Skeletal muscle satellite cell (primary cell): Measurements from ENCODE around the gene DUSP22.

Experiments used
- H3K27me3 ChIP-seq: 2 replicates; pipeline ENCODE4 v1.7.0; 2013; ENCODE audit warnings: low read length; ENCODE audit not compliant: control insufficient read depth, insufficient read depth
- H3K36me3 ChIP-seq: 2 replicates; pipeline ENCODE4 v1.7.0; 2013; ENCODE audit warnings: mild to moderate bottlenecking, control low read depth, low read length; ENCODE audit not compliant: insufficient read depth
- H3K4me1 ChIP-seq: 2 replicates; pipeline ENCODE4 v1.7.0; 2013; ENCODE audit warnings: low read length; ENCODE audit not compliant: control insufficient read depth, insufficient read depth
- H3K4me2 ChIP-seq: 2 replicates; pipeline ENCODE4 v1.7.0; 2013; ENCODE audit warnings: mild to moderate bottlenecking, low read length
- H3K4me3 ChIP-seq: 2 replicates; pipeline ENCODE4 v1.7.0; 2013; ENCODE audit warnings: low read length
- H3K9ac ChIP-seq: 2 replicates; pipeline ENCODE4 v1.7.0; 2013; ENCODE audit warnings: mild to moderate bottlenecking, low read depth, low read length, moderate library complexity
- H3K9me3 ChIP-seq: replicated peaks from 2 replicates; pipeline ENCODE4 v1.7.0; 2013; ENCODE audit warnings: mild to moderate bottlenecking, control low read depth, low read length

Gene DUSP22

GRCh38 chr6:300494-301198, 8.4 kb downstream of the DUSP22 start:
- H3K9ac ChIP-seq: no peak overlapping the region
- H3K36me3 ChIP-seq: no peaks in the 10 kb centered on the region
- no peak overlapping the region for H3K4me3 ChIP-seq
- peaks cover 6% of the 10 kb centered on the region for H3K4me1 ChIP-seq
- H3K9me3 ChIP-seq: no peaks in the 10 kb centered on the region
- H3K4me2 ChIP-seq: no peak overlapping the region
- H3K27me3 ChIP-seq: no peaks in the 10 kb centered on the region

GRCh38 chr6:301526-301925, 9.2 kb downstream of the DUSP22 start:
- Histone ChIP-seq H3K4me1 (peaks cover 4% of the 10 kb centered on the region), H3K36me3 (no peaks in the 10 kb centered on the region), H3K4me2 (no peak overlapping the region), H3K4me3 (no peak overlapping the region), H3K9me3 (no peaks in the 10 kb centered on the region), H3K27me3 (no peaks in the 10 kb centered on the region), H3K9ac (no peak overlapping the region)

DNA sequence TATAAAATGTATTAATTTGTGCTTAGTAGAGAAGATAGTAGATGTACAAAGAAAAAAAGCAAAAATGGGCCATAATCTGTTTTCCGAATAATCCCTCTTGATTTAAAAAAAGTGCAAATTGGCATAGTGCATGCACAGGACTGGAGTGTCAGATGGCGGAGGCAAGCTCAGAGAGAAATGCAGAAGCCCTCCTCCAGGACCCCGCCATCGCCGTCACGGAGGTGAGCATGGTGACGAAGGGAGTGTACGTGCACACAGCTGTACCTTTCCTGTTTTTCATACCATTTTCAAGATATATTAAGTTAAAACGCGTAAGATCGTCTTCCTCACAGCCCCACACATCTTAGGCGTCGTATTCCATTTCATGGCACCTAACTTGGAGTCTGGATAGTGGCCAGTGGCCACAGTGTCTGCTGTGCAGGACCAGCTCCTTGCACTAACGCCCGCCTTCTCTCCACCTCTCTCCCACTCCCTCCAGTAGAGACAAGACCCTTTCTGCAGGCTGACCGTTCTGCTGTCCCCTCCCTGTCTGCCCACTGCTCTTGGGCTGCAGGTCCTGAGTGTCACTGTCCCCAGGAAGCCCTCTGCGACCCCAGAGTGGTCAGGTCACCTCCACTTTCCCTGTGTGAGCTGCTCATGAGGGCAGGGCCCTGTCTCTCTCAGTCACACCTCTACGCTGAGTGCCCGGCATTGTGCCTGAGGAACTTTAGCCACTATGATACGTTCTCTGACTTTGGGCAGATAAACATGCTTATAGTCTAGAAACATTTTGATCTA, 9.8 kb downstream of the DUSP22 start:
- Histone ChIP-seq H3K9ac (no peak overlapping the region), H3K36me3 (no peaks in the 10 kb centered on the region), H3K4me3 (no peak overlapping the region), H3K4me1 (no peaks in the 10 kb centered on the region), H3K27me3 (no peaks in the 10 kb centered on the region), H3K9me3 (no peaks in the 10 kb centered on the region), H3K4me2 (no peak overlapping the region)

GRCh38 chr6:302760-303159, 10.5 kb downstream of the DUSP22 start:
- Histone ChIP-seq H3K4me2 (no peak overlapping the region), H3K9ac (no peak overlapping the region), H3K36me3 (no peaks in the 10 kb centered on the region), H3K9me3 (no peaks in the 10 kb centered on the region), H3K4me3 (no peak overlapping the region), H3K4me1 (no peaks in the 10 kb centered on the region), H3K27me3 (no peaks in the 10 kb centered on the region)

DNA sequence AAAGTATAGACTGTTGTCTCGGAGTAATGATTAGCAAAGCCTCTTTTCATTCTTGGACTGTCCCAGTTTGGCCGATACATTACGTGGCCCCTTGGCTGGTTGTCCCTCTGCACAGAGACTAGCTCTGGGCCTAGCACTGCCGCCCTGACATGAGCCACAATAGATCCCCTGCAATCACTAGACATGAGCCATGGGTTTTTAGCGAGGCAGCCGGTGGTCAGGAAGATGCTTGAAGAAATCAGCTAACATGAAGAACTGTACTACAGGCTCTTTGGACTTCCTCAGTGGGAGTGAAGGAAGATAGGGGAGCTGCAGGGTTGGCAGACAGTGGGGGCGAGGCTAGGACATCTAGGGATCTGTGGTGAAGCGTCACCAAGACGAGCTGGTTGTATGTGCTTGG, 11.0 kb downstream of the DUSP22 start:
- Histone ChIP-seq H3K9me3 (no peaks in the 10 kb centered on the region), H3K9ac (no peak overlapping the region), H3K4me2 (no peak overlapping the region), H3K36me3 (no peaks in the 10 kb centered on the region), H3K27me3 (no peaks in the 10 kb centered on the region), H3K4me3 (no peak overlapping the region), H3K4me1 (no peaks in the 10 kb centered on the region)

DNA sequence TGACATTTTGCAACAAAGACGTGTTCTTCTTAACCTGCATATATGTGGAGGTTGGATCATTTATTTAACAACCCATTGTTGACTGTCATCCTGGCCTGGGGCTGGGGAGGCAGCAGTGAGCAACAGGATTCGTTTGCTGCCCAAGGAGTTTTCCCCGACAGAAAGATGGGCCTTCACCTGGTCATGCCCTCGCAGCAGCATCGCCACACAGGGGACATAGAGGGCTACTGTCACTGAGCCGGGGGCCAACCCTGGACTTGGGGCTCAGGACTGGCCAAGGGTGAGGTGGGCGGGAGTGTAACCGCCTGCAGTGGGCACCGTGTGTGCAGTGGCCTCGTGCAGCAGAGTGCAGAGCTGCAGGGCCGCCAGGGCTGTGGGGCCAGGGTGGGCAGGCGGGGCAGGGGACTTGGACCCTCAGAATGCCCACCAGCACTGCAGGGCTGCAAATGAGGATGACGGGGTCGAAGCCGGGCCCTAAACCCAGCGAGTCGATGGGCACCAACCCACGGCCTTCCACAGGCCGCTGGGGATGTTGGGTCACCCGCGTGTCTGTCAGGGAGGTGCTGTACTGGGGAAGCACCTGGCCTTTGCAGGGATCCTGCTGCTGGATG, 11.8 kb downstream of the DUSP22 start:
- H3K27me3 ChIP-seq: no peaks in the 10 kb centered on the region
- no peak overlapping the region for H3K9ac ChIP-seq
- H3K4me3 ChIP-seq: no peak overlapping the region
- H3K9me3 ChIP-seq: no peaks in the 10 kb centered on the region
- H3K4me1 ChIP-seq: no peaks in the 10 kb centered on the region
- H3K4me2 ChIP-seq: no peak overlapping the region
- H3K36me3 ChIP-seq: no peaks in the 10 kb centered on the region

GRCh38 chr6:304833-305370, 12.6 kb downstream of the DUSP22 start:
- Histone ChIP-seq H3K4me1 (no peaks in the 10 kb centered on the region), H3K9me3 (no peaks in the 10 kb centered on the region), H3K36me3 (no peaks in the 10 kb centered on the region), H3K9ac (no peak overlapping the region), H3K27me3 (no peaks in the 10 kb centered on the region), H3K4me3 (no peak overlapping the region), H3K4me2 (no peak overlapping the region)

DNA sequence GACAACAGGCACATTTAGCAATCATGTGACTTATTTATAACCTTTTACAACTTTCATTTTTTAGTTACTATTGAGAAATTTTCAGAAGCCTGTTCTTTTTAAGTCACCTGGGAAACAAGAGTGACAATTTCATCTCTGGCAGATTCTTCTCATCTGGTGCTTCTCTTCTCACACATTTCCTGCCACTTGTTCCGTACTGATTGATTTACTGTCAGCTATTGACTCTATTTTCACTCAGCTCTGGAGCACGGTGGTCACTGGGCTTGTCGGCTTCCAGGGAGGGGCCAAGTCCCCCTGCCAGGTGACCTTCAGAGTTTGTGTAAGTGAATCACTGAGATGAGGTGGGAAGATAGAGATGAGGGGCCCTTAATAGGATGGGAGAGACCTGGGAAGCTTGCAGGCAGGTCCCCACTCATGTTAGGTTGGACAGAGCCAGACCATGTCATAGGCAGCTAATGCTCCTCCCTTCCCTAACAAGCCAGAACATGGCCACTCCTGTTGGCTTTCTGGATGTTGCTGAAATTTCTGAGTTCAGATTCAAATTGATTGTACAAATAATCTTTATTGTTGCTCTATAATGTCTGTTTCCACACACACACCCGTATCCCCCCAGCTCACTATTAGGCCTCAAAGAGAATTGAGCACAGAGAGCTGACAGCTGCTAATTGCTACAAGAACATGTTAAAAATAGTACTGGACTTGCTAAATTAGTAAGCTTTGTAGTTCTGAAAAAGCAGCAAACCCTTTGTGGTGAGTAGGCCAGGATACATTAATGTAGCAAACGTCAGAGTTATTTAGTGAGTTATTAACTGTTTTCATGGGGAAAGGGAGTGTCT, 13.3 kb downstream of the DUSP22 start:
- Histone ChIP-seq H3K4me1 (no peaks in the 10 kb centered on the region), H3K9ac (no peak overlapping the region), H3K27me3 (no peaks in the 10 kb centered on the region), H3K36me3 (no peaks in the 10 kb centered on the region), H3K4me2 (no peak overlapping the region), H3K4me3 (no peak overlapping the region), H3K9me3 (no peaks in the 10 kb centered on the region)

GRCh38 chr6:306641-307061, 14.4 kb downstream of the DUSP22 start:
- no peak overlapping the region for H3K4me2 ChIP-seq
- H3K4me1 ChIP-seq: no peaks in the 10 kb centered on the region
- H3K27me3 ChIP-seq: no peaks in the 10 kb centered on the region
- no peaks in the 10 kb centered on the region for H3K36me3 ChIP-seq
- H3K9me3 ChIP-seq: no peaks in the 10 kb centered on the region
- no peak overlapping the region for H3K9ac ChIP-seq
- H3K4me3 ChIP-seq: no peak overlapping the region

GRCh38 chr6:307065-307814, 15.0 kb downstream of the DUSP22 start:
- no peak overlapping the region for H3K9ac ChIP-seq
- H3K9me3 ChIP-seq: no peaks in the 10 kb centered on the region
- no peaks in the 10 kb centered on the region for H3K36me3 ChIP-seq
- H3K4me2 ChIP-seq: no peak overlapping the region
- no peak overlapping the region for H3K4me3 ChIP-seq
- no peaks in the 10 kb centered on the region for H3K27me3 ChIP-seq
- no peaks in the 10 kb centered on the region for H3K4me1 ChIP-seq
